Ishikawa (cell line): Measurements from ENCODE around the gene EFNA5.

ENCODE experiments used
- CEBPB ChIP-seq: IDR thresholded peaks from 2 replicates; pipeline ENCODE4 v1.6.1; 2012
- CREB1 ChIP-seq: IDR thresholded peaks from 2 replicates; pipeline ENCODE4 v1.6.1; 2012; ENCODE audit warnings: low read depth
- EGR1 ChIP-seq: IDR thresholded peaks from 2 replicates; pipeline ENCODE4 v1.6.1; 2012
- EP300 ChIP-seq: IDR thresholded peaks from 2 replicates; pipeline ENCODE4 v1.6.1; 2012; ENCODE audit warnings: borderline replicate concordance
- FOXM1 ChIP-seq: IDR thresholded peaks from 2 replicates; pipeline ENCODE4 v1.6.1; 2012; ENCODE audit warnings: low read depth, borderline replicate concordance
- RAD21 ChIP-seq: IDR thresholded peaks from 2 replicates; pipeline ENCODE4 v1.6.1; 2012; ENCODE audit warnings: low read depth
- TAF1 ChIP-seq: IDR thresholded peaks from 2 replicates; pipeline ENCODE4 v1.6.1; 2012; ENCODE audit warnings: low read depth, mild to moderate bottlenecking
- TCF12 ChIP-seq: IDR thresholded peaks from 2 replicates; pipeline ENCODE4 v1.6.1; 2012; ENCODE audit warnings: low read depth
- TEAD4 ChIP-seq: IDR thresholded peaks from 2 replicates; pipeline ENCODE4 v1.6.1; 2012
- YY1 ChIP-seq: IDR thresholded peaks from 2 replicates; pipeline ENCODE4 v1.6.1; 2012; ENCODE audit warnings: low read depth
- ZBTB7A ChIP-seq: IDR thresholded peaks from 2 replicates; pipeline ENCODE4 v1.6.1; 2012; ENCODE audit warnings: low read depth
- TF ChIP-seq, protein P1 (sequence below): IDR thresholded peaks from 2 replicates; pipeline ENCODE4 v1.6.1; 2012; ENCODE audit warnings: low read depth, mild to moderate bottlenecking
- TF ChIP-seq, protein P2 (sequence below): IDR thresholded peaks from 2 replicates; pipeline ENCODE4 v1.6.1; 2012
- TF ChIP-seq, protein P3 (sequence below): IDR thresholded peaks from 2 replicates; pipeline ENCODE4 v1.6.1; 2012

DNA sequence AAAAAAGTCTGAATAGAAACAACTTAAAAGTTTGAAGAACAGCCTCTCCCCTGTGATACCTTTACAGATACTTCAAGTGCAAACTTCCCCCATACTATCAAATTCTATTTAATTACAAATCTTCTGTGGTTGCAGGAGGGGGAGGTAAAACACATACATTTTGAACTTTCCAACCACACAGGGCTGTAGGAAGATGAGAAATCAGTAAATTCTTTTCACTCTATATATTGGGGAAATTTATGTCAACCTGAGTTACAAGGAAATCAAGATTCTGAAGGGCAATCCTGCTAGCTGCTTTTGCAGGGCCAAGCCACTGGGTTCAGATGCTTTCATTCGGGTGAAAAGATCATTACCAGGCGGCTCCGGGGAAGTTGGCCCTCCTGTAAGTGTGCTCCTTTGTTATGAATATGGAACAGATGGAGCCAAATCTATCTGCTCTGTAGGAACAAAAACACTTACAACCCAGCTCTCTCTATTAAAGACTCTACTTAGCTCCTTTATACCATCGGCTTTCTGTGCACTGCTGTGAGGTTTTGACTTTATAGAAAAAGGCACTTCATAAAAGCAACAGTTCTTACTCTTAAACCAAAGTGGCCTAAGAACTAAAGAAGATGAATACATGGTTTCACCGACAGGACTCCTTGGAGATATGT is 269.1 kb downstream of the EFNA5 start:
- no peak for TF ChIP-seq RAD21
- TF ChIP-seq EP300: no peak
- no peak for TF ChIP-seq TAF1
- no peak for TF ChIP-seq EGR1
- TF ChIP-seq, protein P1, sequence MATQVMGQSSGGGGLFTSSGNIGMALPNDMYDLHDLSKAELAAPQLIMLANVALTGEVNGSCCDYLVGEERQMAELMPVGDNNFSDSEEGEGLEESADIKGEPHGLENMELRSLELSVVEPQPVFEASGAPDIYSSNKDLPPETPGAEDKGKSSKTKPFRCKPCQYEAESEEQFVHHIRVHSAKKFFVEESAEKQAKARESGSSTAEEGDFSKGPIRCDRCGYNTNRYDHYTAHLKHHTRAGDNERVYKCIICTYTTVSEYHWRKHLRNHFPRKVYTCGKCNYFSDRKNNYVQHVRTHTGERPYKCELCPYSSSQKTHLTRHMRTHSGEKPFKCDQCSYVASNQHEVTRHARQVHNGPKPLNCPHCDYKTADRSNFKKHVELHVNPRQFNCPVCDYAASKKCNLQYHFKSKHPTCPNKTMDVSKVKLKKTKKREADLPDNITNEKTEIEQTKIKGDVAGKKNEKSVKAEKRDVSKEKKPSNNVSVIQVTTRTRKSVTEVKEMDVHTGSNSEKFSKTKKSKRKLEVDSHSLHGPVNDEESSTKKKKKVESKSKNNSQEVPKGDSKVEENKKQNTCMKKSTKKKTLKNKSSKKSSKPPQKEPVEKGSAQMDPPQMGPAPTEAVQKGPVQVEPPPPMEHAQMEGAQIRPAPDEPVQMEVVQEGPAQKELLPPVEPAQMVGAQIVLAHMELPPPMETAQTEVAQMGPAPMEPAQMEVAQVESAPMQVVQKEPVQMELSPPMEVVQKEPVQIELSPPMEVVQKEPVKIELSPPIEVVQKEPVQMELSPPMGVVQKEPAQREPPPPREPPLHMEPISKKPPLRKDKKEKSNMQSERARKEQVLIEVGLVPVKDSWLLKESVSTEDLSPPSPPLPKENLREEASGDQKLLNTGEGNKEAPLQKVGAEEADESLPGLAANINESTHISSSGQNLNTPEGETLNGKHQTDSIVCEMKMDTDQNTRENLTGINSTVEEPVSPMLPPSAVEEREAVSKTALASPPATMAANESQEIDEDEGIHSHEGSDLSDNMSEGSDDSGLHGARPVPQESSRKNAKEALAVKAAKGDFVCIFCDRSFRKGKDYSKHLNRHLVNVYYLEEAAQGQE: no peak
- no peak for TF ChIP-seq TCF12
- no peak for TF ChIP-seq YY1
- TF ChIP-seq, protein P2, sequence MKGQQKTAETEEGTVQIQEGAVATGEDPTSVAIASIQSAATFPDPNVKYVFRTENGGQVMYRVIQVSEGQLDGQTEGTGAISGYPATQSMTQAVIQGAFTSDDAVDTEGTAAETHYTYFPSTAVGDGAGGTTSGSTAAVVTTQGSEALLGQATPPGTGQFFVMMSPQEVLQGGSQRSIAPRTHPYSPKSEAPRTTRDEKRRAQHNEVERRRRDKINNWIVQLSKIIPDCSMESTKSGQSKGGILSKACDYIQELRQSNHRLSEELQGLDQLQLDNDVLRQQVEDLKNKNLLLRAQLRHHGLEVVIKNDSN: no peak
- TF ChIP-seq CEBPB: no peak
- no peak for TF ChIP-seq FOXM1
- TF ChIP-seq, protein P3, sequence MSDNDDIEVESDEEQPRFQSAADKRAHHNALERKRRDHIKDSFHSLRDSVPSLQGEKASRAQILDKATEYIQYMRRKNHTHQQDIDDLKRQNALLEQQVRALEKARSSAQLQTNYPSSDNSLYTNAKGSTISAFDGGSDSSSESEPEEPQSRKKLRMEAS: no peak
- no peak for TF ChIP-seq ZBTB7A
- TF ChIP-seq CREB1: no peak
- no peak for TF ChIP-seq TEAD4
